ENCODE measurements around the gene ZNF70.

ZNF70 gene

GRCh38 chr22:23778577-23778900 lies 27.6 kb upstream of the ZNF70 start:
- DNase-seq: no peak

- no peak for DNase-seq
Measured at GRCh38 chr22:23777776-23778576, 27.1 kb upstream of the ZNF70 start.

- no peak for DNase-seq
Measured at GRCh38 chr22:23775779-23776375, 25.0 kb upstream of the ZNF70 start.

- DNase-seq: no peak
Measured at GRCh38 chr22:23774922-23775436, 24.1 kb upstream of the ZNF70 start.

- DNase-seq: no peak
Measured at GRCh38 chr22:23774114-23774921, 23.4 kb upstream of the ZNF70 start.

- DNase-seq: no peak
Measured at GRCh38 chr22:23773483-23774113, 22.7 kb upstream of the ZNF70 start.

GRCh38 chr22:23772649-23773473 lies 21.9 kb upstream of the ZNF70 start, which contains the start of gene MMP11:
Gene MMP11, plus strand, starts transcription at chr22:23772849. Its CDS starts 22 bp downstream, at chr22:23772871.
- DNase-seq: no peak

- no peak for DNase-seq
Measured at GRCh38 chr22:23772315-23772648, 21.4 kb upstream of the ZNF70 start.

- DNase-seq: no peak
Measured at GRCh38 chr22:23769321-23769965, 18.5 kb upstream of the ZNF70 start.

GRCh38 chr22:23767673-23768548 lies 17.0 kb upstream of the ZNF70 start, which contains the start of gene CHCHD10:
Gene CHCHD10, minus strand, starts transcription at chr22:23767972. Its CDS starts 98 bp downstream, at chr22:23767874.
- peak; percentile 72 to 84 for DNase-seq

GRCh38 chr22:23767303-23767672 lies 16.4 kb upstream of the ZNF70 start:
- no peak for DNase-seq

GRCh38 chr22:23764899-23765881 lies 14.3 kb upstream of the ZNF70 start:
- no peak for DNase-seq

- DNase-seq: no peak
Measured at GRCh38 chr22:23763954-23764353, 13.0 kb upstream of the ZNF70 start.

- no peak for DNase-seq
Measured at GRCh38 chr22:23763579-23763945, 12.7 kb upstream of the ZNF70 start.

- no peak for DNase-seq
Measured at GRCh38 chr22:23762842-23763578, 12.1 kb upstream of the ZNF70 start, which contains the start of gene C22orf15. Gene C22orf15, plus strand, starts transcription at chr22:23762990. Its CDS starts 317 bp downstream, at chr22:23763307.

GRCh38 chr22:23760056-23760455 lies 9.1 kb upstream of the ZNF70 start:
- DNase-seq: no peak

- DNase-seq: no peak
Measured at GRCh38 chr22:23759566-23759965, 8.7 kb upstream of the ZNF70 start.

GRCh38 chr22:23756891-23757290 lies 6.0 kb upstream of the ZNF70 start:
- no peak for DNase-seq

GRCh38 chr22:23755711-23756110 lies 4.8 kb upstream of the ZNF70 start:
- DNase-seq: no peak

Data from bone marrow (tissue), 2 donors.